Sigmoid colon (tissue), 7 donors: Measurements from ENCODE around the gene GABRP. TPM values are rescaled to one million over a fixed set of nuclear protein-coding genes. Genes with fewer than 3 reads are reported as not detected.

Source experiments
- DNase-seq: peaks from one replicate; pipeline ENCODE4 v3.0.0-alpha.2; 2019
- H3K27ac ChIP-seq, 4 donors: fragments of 200-600 bp; sonication (generic); one replicate each; pipeline ENCODE4 v1.5.1; 2016 to 2019; ENCODE audit warnings: mild to moderate bottlenecking in 1 of 4
- H3K27me3 ChIP-seq, 3 donors: fragments of 200-600 bp; sonication (generic); one replicate each; pipeline ENCODE4 v1.5.1; 2019; ENCODE audit warnings: mild to moderate bottlenecking in 1 of 3
- H3K36me3 ChIP-seq, 4 donors: fragments of 200-600 bp; sonication (generic); one replicate each; pipeline ENCODE4 v1.5.1; 2016 to 2019
- H3K4me1 ChIP-seq, 4 donors: fragments of 200-600 bp; sonication (generic); one replicate each; pipeline ENCODE4 v1.5.1; 2017 to 2019
- H3K4me3 ChIP-seq, 4 donors: fragments of 200-600 bp; sonication (generic); one replicate each; pipeline ENCODE4 v1.5.1; 2017 to 2019; ENCODE audit warnings: mild to moderate bottlenecking in 2 of 4, moderate library complexity in 1 of 4
- H3K9me3 ChIP-seq, 4 donors: fragments of 200-600 bp in 3 of 4; sonication (generic) in 3 of 4; one replicate each; pipeline versions ENCODE4 v1.5.1 to v1.6.1; 2013 to 2019
- CTCF ChIP-seq, 4 experiments: fragments of 450-650 bp in 3 of 4; fragments of 200-600 bp in 1 of 4; IDR thresholded peaks; one replicate each; pipeline ENCODE4 v1.5.1; 2016 to 2019; ENCODE audit warnings: antibody characterized with exemption in 4 of 4, mild to moderate bottlenecking in 3 of 4, moderate library complexity in 2 of 4
- EP300 ChIP-seq, 4 donors: sonication (generic); formaldehyde crosslinking; IDR thresholded peaks; one replicate each; pipeline ENCODE4 v1.6.1; 2017; ENCODE audit warnings: antibody characterized with exemption in 4 of 4
- POLR2A ChIP-seq, 2 donors: fragments of 450-650 bp; IDR thresholded peaks; one replicate each; pipeline ENCODE4 v1.6.1; 2016; ENCODE audit warnings: antibody characterized with exemption in 2 of 2, mild to moderate bottlenecking in 2 of 2, moderate library complexity in 2 of 2
- POLR2AphosphoS5 ChIP-seq, 4 donors: sonication (generic); formaldehyde crosslinking; IDR thresholded peaks; one replicate each; pipeline ENCODE4 v1.6.1; 2017; ENCODE audit warnings: antibody characterized with exemption in 4 of 4
- WGBS, 2 donors: extraction: QIAGEN DNeasy Blood & Tissue Kit; methylation state at CpG; one replicate each; pipeline ENCODE4 v1.1.7; 2013; 5-methylcytosine and 5-hydroxymethylcytosine counted together
- intact Hi-C: fragments of 100-400 bp; cut with DNase I; formaldehyde crosslinking; loops from one replicate; pipeline ENCODE4 v1.15.1; 2023
- polyA plus RNA-seq, 3 donors: library from polyadenylated mRNA; stranded (reverse); fragments of 200-250 nt; gene quantifications; one replicate each; pipeline ENCODE4 v1.2.3, GENCODE V29; 2013
- total RNA-seq, 4 donors: library from RNA; depleted of rRNA; stranded (reverse); fragments of >200 nt; gene quantifications; one replicate each; pipeline ENCODE4 v1.1.0, GENCODE V29; 2016
- donor health status: healthy with polysubstance abuse.
- donor health status: Bipolar disorder and iron deficiency.
- donor health status: healthy.

GABRP gene
- total and polyA plus RNA-seq, 7 donors = 1.8 TPM; not detected in 6

GRCh38 chr5:170781946-170782345 is 1.6 kb upstream of the GABRP start:
- WGBS, 2 donors = 72 to 84% methylated on average over 1 of the region's 1 CpG
- H3K4me1 ChIP-seq = no peaks in the 10 kb centered on the region
- intact Hi-C loops = no loop called here
- H3K27ac ChIP-seq = no peak overlapping the region
- DNase-seq = no peak
- no peaks in the 10 kb centered on the region for H3K27me3 ChIP-seq
- no peaks in the 10 kb centered on the region for H3K9me3 ChIP-seq
- H3K36me3 ChIP-seq = no peaks in the 10 kb centered on the region
- no peak overlapping the region for H3K4me3 ChIP-seq
- TF ChIP-seq POLR2AphosphoS5 (IDR thresholded peaks at IDR 0.05) (no peak), CTCF (IDR thresholded peaks at IDR 0.05) (no peak), EP300 (IDR thresholded peaks at IDR 0.05) (no peak), POLR2A (IDR thresholded peaks at IDR 0.05) (no peak)

- 38 to 73% methylated on average over 6 of the region's 6 CpGs for WGBS, 2 donors
These were observed 1.1 kb upstream of the GABRP start for GRCh38 chr5:170782438-170782837.

GRCh38 chr5:170785416-170785815 is 1.9 kb downstream of the GABRP start:
- H3K27me3 ChIP-seq = no peaks in the 10 kb centered on the region
- TF ChIP-seq EP300 (IDR thresholded peaks at IDR 0.05) (no peak), POLR2AphosphoS5 (IDR thresholded peaks at IDR 0.05) (no peak), CTCF (IDR thresholded peaks at IDR 0.05) (no peak), POLR2A (IDR thresholded peaks at IDR 0.05) (no peak)
- WGBS, 2 donors = 83 to 95% methylated on average over 3 of the region's 3 CpGs
- H3K36me3 ChIP-seq = no peaks in the 10 kb centered on the region
- no peak for DNase-seq
- H3K4me1 ChIP-seq = no peaks in the 10 kb centered on the region
- intact Hi-C loops = no loop called here
- no peaks in the 10 kb centered on the region for H3K9me3 ChIP-seq
- no peak overlapping the region for H3K27ac ChIP-seq
- no peak overlapping the region for H3K4me3 ChIP-seq

More at GRCh38 chr5:170782438-170782837, 1.1 kb upstream of the GABRP start:
- no peak overlapping the region for H3K4me3 ChIP-seq
- no peak for TF ChIP-seq POLR2AphosphoS5 (IDR thresholded peaks at IDR 0.05)
- H3K36me3 ChIP-seq = no peaks in the 10 kb centered on the region
- H3K4me1 ChIP-seq = no peaks in the 10 kb centered on the region
- no peaks in the 10 kb centered on the region for H3K27me3 ChIP-seq
- no peaks in the 10 kb centered on the region for H3K9me3 ChIP-seq
- intact Hi-C loops = no loop called here
- no peak overlapping the region for H3K27ac ChIP-seq
- no peak for DNase-seq

GRCh38 chr5:170787216-170787615 is 3.7 kb downstream of the GABRP start:
- intact Hi-C loops = no loop called here
- H3K27me3 ChIP-seq = no peaks in the 10 kb centered on the region
- no peaks in the 10 kb centered on the region for H3K9me3 ChIP-seq
- DNase-seq = no peak
- 87 to 90% methylated on average over 5 of the region's 5 CpGs for WGBS, 2 donors
- TF ChIP-seq POLR2AphosphoS5 (IDR thresholded peaks at IDR 0.05) (no peak), POLR2A (IDR thresholded peaks at IDR 0.05) (no peak), CTCF (IDR thresholded peaks at IDR 0.05) (no peak), EP300 (IDR thresholded peaks at IDR 0.05) (no peak)
- peaks cover 0 to 4% (median 0%) of the 10 kb centered on the region in 4 donors for H3K4me1 ChIP-seq
- H3K36me3 ChIP-seq = no peaks in the 10 kb centered on the region
- H3K27ac ChIP-seq = no peak overlapping the region
- no peak overlapping the region for H3K4me3 ChIP-seq

GRCh38 chr5:170788626-170789304 is 5.2 kb downstream of the GABRP start:
- intact Hi-C loops = no loop called here
- WGBS, 2 donors = 68 to 69% methylated on average over 11 of the region's 11 CpGs

More at GRCh38 chr5:170788626-170789304, 5.2 kb downstream of the GABRP start:
- H3K36me3 ChIP-seq = no peaks in the 10 kb centered on the region
- TF ChIP-seq EP300 (IDR thresholded peaks at IDR 0.05) = no peak
- no peak for TF ChIP-seq POLR2AphosphoS5 (IDR thresholded peaks at IDR 0.05)
- TF ChIP-seq CTCF (IDR thresholded peaks at IDR 0.05) = no peak
- no peak for TF ChIP-seq POLR2A (IDR thresholded peaks at IDR 0.05)
- no peaks in the 10 kb centered on the region for H3K27me3 ChIP-seq
- DNase-seq = no peak
- H3K4me1 ChIP-seq = peaks cover 0 to 4% (median 0%) of the 10 kb centered on the region in 4 donors
- no peak overlapping the region for H3K4me3 ChIP-seq
- no peaks in the 10 kb centered on the region for H3K9me3 ChIP-seq
- H3K27ac ChIP-seq = no peak overlapping the region
